Right lobe of liver (tissue), 4 donors: ENCODE results near the gene CMC1.

Experiments
- CTCF ChIP-seq, 4 donors: fragments of 200-600 bp in 3 of 4; fragments of 450-650 bp in 1 of 4; IDR thresholded peaks; one replicate each; pipeline versions ENCODE4 v1.5.1 to v1.8.0; 2016 to 2022; ENCODE audit warnings: antibody characterized with exemption in 4 of 4, mild to moderate bottlenecking in 2 of 4
- POLR2A ChIP-seq: fragments of 450-650 bp; IDR thresholded peaks from one replicate; pipeline ENCODE4 v1.6.1; 2017; ENCODE audit warnings: antibody characterized with exemption, mild to moderate bottlenecking
- donor health status: DM: no; HTN: no; CAD: no.
- donor health status: DM: no; HTN: no; CAD: no.
- donor health status: DM: no; HTN: yes; CAD: no.

GRCh38 chr3:28337230-28337629, 95.8 kb downstream of the CMC1 start:
- TF ChIP-seq CTCF (IDR thresholded peaks at IDR 0.05): no peak
- no peak for TF ChIP-seq POLR2A
